Measurements from ENCODE around the gene TMEM255B. TPM values are rescaled to one million over a fixed set of nuclear protein-coding genes. Genes with fewer than 3 reads are reported as not detected.

The TMEM255B gene
- total RNA-seq, 1 experiment from 2014 or later, result 7.7 TPM

GRCh38 chr13:113792236-113792770, 33.3 kb downstream of the TMEM255B start:
- no peaks in the 10 kb centered on the region for H3K36me3 ChIP-seq (ENCODE audit: control insufficient read depth in 1 of 2, insufficient read depth in 2 of 2, low read length in 2 of 2)
- H3K4me3 ChIP-seq (replicated peaks in 1 of 2; ENCODE audit: low read depth in 1 of 2, low read length in 2 of 2), result no peak overlapping the region
- TF ChIP-seq EZH2 (IDR thresholded peaks at IDR 0.05) (no peak), YY1 (IDR thresholded peaks at IDR 0.05; ENCODE audit: extremely low read depth, insufficient replicate concordance, low read depth, low read length) (no peak), POLR2A (IDR thresholded peaks at IDR 0.05; ENCODE audit: borderline replicate concordance, extremely low read depth, insufficient read depth, insufficient read length) (no peak), ZFX (IDR thresholded peaks at IDR 0.05) (no peak), MAX (IDR thresholded peaks at IDR 0.05) (no peak), JUND (IDR thresholded peaks at IDR 0.05) (no peak), EGR1 (IDR thresholded peaks at IDR 0.05; ENCODE audit: low read depth) (no peak), ZNF274 (IDR thresholded peaks at IDR 0.05; ENCODE audit: low read depth, low read length) (no peak), CTCF (IDR thresholded peaks at IDR 0.05 in 2 of 3, conservative IDR thresholded peaks at IDR 0.05 in 1 of 3; ENCODE audit: borderline replicate concordance in 1 of 3, insufficient read depth in 1 of 3, low read depth in 2 of 3, low read length in 2 of 3) (no peak), SP1 (IDR thresholded peaks at IDR 0.05; ENCODE audit: low read depth) (no peak), RAD21 (IDR thresholded peaks at IDR 0.05; ENCODE audit: low read depth) (no peak), EZH2phosphoT487 (IDR thresholded peaks at IDR 0.05; ENCODE audit: borderline replicate concordance) (no peak), FOSL1 (IDR thresholded peaks at IDR 0.05; ENCODE audit: low read depth) (no peak), CEBPB (IDR thresholded peaks at IDR 0.05; ENCODE audit: low read depth) (no peak), REST (IDR thresholded peaks at IDR 0.05; ENCODE audit: low read depth) (no peak), CBX3 (IDR thresholded peaks at IDR 0.05; ENCODE audit: low read depth) (no peak)
- H3K9ac ChIP-seq (ENCODE audit: low read length), result no peak overlapping the region
- intact Hi-C loops (cut with micrococcal nuclease), result no loop called here
- no peak overlapping the region for H3K27ac ChIP-seq (ENCODE audit: low read depth, low read length)
- H3K9me2 ChIP-seq (ENCODE audit: insufficient read depth), result no peaks in the 10 kb centered on the region
- H3K9me3 ChIP-seq (ENCODE audit: control insufficient read depth in 1 of 2, insufficient read depth in 1 of 2, low read depth in 1 of 2, low read length in 2 of 2), result no peaks in the 10 kb centered on the region
- H2AFZ ChIP-seq (ENCODE audit: low read depth, low read length, poor library complexity, severe bottlenecking), result no peak overlapping the region
- BruUV-seq (replicated peaks), result no TSS peak
- H3K79me2 ChIP-seq (ENCODE audit: insufficient read depth, low read length), result no peaks in the 10 kb centered on the region
- DNase-seq (ENCODE audit: low read depth, low spot score) (no peak), ATAC-seq (no peak)
- CTCF ChIA-PET, result no interaction called here
- RAD21 ChIA-PET (ENCODE audit: low non-redundant PET in 1 of 2, low total read pairs in 2 of 2, uncharacterized antibody in 2 of 2, unreplicated experiment in 2 of 2), result no interaction called here
- H4K20me1 ChIP-seq (ENCODE audit: insufficient read depth), result no peaks in the 10 kb centered on the region
- no peaks in the 10 kb centered on the region for H3K27me3 ChIP-seq (ENCODE audit: insufficient read depth, low read length)
- H3K4me1 ChIP-seq (ENCODE audit: control insufficient read depth in 1 of 2, insufficient read depth in 2 of 2, low read length in 2 of 2), result no peaks in the 10 kb centered on the region
- POLR2A ChIA-PET, result no interaction called here
- H3K4me2 ChIP-seq (ENCODE audit: low read length), result no peak overlapping the region
